ENCODE data around the gene ZNF208. TPM values are rescaled to one million over a fixed set of nuclear protein-coding genes. Genes with fewer than 3 reads are reported as not detected.

ZNF208 gene
- total and polyA plus RNA-seq, 2 donors (not counting 3 experiments of a cell fraction or from before 2014, with no cell fraction given): not detected

- TF ChIP-seq JUN (IDR thresholded peaks at IDR 0.05; ENCODE audit: borderline replicate concordance, insufficient read depth, insufficient read length, low read depth): no peak
- no peak for TF ChIP-seq MAX (IDR thresholded peaks at IDR 0.05; ENCODE audit: insufficient read depth, insufficient read length)
- no peak for TF ChIP-seq POLR2AphosphoS5 (IDR thresholded peaks at IDR 0.05; ENCODE audit: insufficient read depth, low read depth, low read length)
- TF ChIP-seq EZH2 (IDR thresholded peaks at IDR 0.05; ENCODE audit: borderline replicate concordance, low read depth, low read length, severe bottlenecking): no peak
- no peak for TF ChIP-seq MYC (IDR thresholded peaks at IDR 0.05; ENCODE audit: low read depth, low read length)
- TF ChIP-seq FOS (IDR thresholded peaks at IDR 0.05; ENCODE audit: borderline replicate concordance, insufficient read depth, low read length): no peak
- Histone ChIP-seq H3K27ac (ENCODE audit: insufficient read depth, low read depth, low read length) (no peak overlapping the region), H3K4me3 (replicated peaks in 1 of 3; ENCODE audit: insufficient read depth in 1 of 3, low read depth in 1 of 3, low read length in 3 of 3) (no peak overlapping the region), H3K9me3 (replicated peaks; ENCODE audit: control insufficient read depth, insufficient read depth, low read length) (peaks cover 4% of the 10 kb centered on the region), H4K20me1 (replicated peaks; ENCODE audit: control insufficient read depth, extremely low read depth, insufficient read depth, low read length) (no peaks in the 10 kb centered on the region), H3K9me1 (replicated peaks; ENCODE audit: control insufficient read depth, extremely low read depth, insufficient read depth, low read length) (no peaks in the 10 kb centered on the region), H3K36me3 (ENCODE audit: control insufficient read depth in 2 of 2, extremely low read depth in 1 of 2, insufficient read depth in 2 of 2, low read length in 2 of 2) (no peaks in the 10 kb centered on the region), H3K27me3 (ENCODE audit: control insufficient read depth in 2 of 2, insufficient read depth in 2 of 2, low read length in 2 of 2) (no peaks in the 10 kb centered on the region), H3K4me2 (ENCODE audit: insufficient read depth, low read length) (no peak overlapping the region), H3K9ac (replicated peaks; ENCODE audit: extremely low read depth, insufficient read depth, low read length) (no peak overlapping the region), H3K79me2 (ENCODE audit: control insufficient read depth, insufficient read depth, low read length) (no peaks in the 10 kb centered on the region), H2AFZ (ENCODE audit: low read depth, low read length) (no peak overlapping the region), H3K4me1 (ENCODE audit: control insufficient read depth, extremely low read depth, insufficient read depth, low read length) (no peaks in the 10 kb centered on the region)
- BruUV-seq (replicated peaks): no TSS peak
- FAIRE-seq: no peak
- intact Hi-C loops (cut with micrococcal nuclease): no loop called here
- POLR2A ChIA-PET: no interaction called here
- DNase-seq (ENCODE audit: low read depth, low spot score): no peak
- dilution Hi-C loops (cut with MboI; ENCODE audit: extremely low pct_ligation_motif_present, low sequenced_read_pairs): no loop called here
- CTCF ChIA-PET: no interaction called here
Observed at GRCh38 chr19:22030680-22031079, 19.9 kb upstream of the ZNF208 start.

GRCh38 chr19:22026687-22027086 lies 15.9 kb upstream of the ZNF208 start:
- Histone ChIP-seq H3K4me2 (ENCODE audit: insufficient read depth, low read length) (no peak overlapping the region), H3K9ac (replicated peaks; ENCODE audit: extremely low read depth, insufficient read depth, low read length) (no peak overlapping the region), H3K27ac (ENCODE audit: insufficient read depth, low read depth, low read length) (no peak overlapping the region), H4K20me1 (replicated peaks; ENCODE audit: control insufficient read depth, extremely low read depth, insufficient read depth, low read length) (no peaks in the 10 kb centered on the region), H3K79me2 (ENCODE audit: control insufficient read depth, insufficient read depth, low read length) (no peaks in the 10 kb centered on the region), H3K4me3 (replicated peaks in 1 of 3; ENCODE audit: insufficient read depth in 1 of 3, low read depth in 1 of 3, low read length in 3 of 3) (no peak overlapping the region), H3K9me3 (replicated peaks; ENCODE audit: control insufficient read depth, insufficient read depth, low read length) (no peaks in the 10 kb centered on the region), H3K36me3 (ENCODE audit: control insufficient read depth in 2 of 2, extremely low read depth in 1 of 2, insufficient read depth in 2 of 2, low read length in 2 of 2) (no peaks in the 10 kb centered on the region), H3K27me3 (ENCODE audit: control insufficient read depth in 2 of 2, insufficient read depth in 2 of 2, low read length in 2 of 2) (no peaks in the 10 kb centered on the region), H2AFZ (ENCODE audit: low read depth, low read length) (no peak overlapping the region), H3K4me1 (ENCODE audit: control insufficient read depth, extremely low read depth, insufficient read depth, low read length) (no peaks in the 10 kb centered on the region), H3K9me1 (replicated peaks; ENCODE audit: control insufficient read depth, extremely low read depth, insufficient read depth, low read length) (no peaks in the 10 kb centered on the region)
- FAIRE-seq (no peak), DNase-seq (ENCODE audit: low read depth, low spot score) (no peak)
- CTCF ChIA-PET: no interaction called here
- TF ChIP-seq JUN (IDR thresholded peaks at IDR 0.05; ENCODE audit: borderline replicate concordance, insufficient read depth, insufficient read length, low read depth): no peak
- TF ChIP-seq EZH2 (IDR thresholded peaks at IDR 0.05; ENCODE audit: borderline replicate concordance, low read depth, low read length, severe bottlenecking): no peak
- no peak for TF ChIP-seq POLR2AphosphoS5 (IDR thresholded peaks at IDR 0.05; ENCODE audit: insufficient read depth, low read depth, low read length)
- TF ChIP-seq MYC (IDR thresholded peaks at IDR 0.05; ENCODE audit: low read depth, low read length): no peak
- TF ChIP-seq CTCF (IDR thresholded peaks at IDR 0.05; ENCODE audit: extremely low read depth in 1 of 2, insufficient read depth in 1 of 2, low read depth in 1 of 2, low read length in 2 of 2): no peak
- no peak for TF ChIP-seq GATA2 (IDR thresholded peaks at IDR 0.05; ENCODE audit: insufficient read depth, insufficient read length, low read depth, low read length)
- no peak for TF ChIP-seq POLR2A (IDR thresholded peaks at IDR 0.05; ENCODE audit: low read depth, low read length)
- no peak for TF ChIP-seq MAX (IDR thresholded peaks at IDR 0.05; ENCODE audit: insufficient read depth, insufficient read length)
- POLR2A ChIA-PET: no interaction called here
- no TSS peak for BruUV-seq (replicated peaks)
- dilution Hi-C loops (cut with MboI; ENCODE audit: extremely low pct_ligation_motif_present, low sequenced_read_pairs): no loop called here
- intact Hi-C loops (cut with micrococcal nuclease): no loop called here
